Neural cell (in vitro differentiated cells): ENCODE data around the gene SET. TPM values are rescaled to one million over a fixed set of nuclear protein-coding genes. Genes with fewer than 3 reads are reported as not detected.

Experiments used
- H2AFZ ChIP-seq: fragments of 200-600, 300-800 bp; sonication (generic), shearing (Covaris generic); 2 replicates; pipeline ENCODE4 v1.6.0; 2014; ENCODE audit warnings: low read depth, mild to moderate bottlenecking, antibody characterized with exemption, low read length, moderate library complexity
- H3F3A ChIP-seq: fragments of 200-600 bp; shearing (Covaris generic); 2 replicates; pipeline ENCODE4 v1.6.1; 2016; ENCODE audit warnings: mild to moderate bottlenecking, moderate library complexity, mixed read lengths, antibody characterized with exemption, low read length; ENCODE audit not compliant: insufficient read depth, poor library complexity, severe bottlenecking
- H3K27ac ChIP-seq: fragments of 200-600, 300-800 bp; sonication (generic), shearing (Covaris generic); 2 replicates; pipeline ENCODE4 v1.5.1; 2014; ENCODE audit warnings: mild to moderate bottlenecking, low read length, moderate library complexity
- H3K27me3 ChIP-seq: fragments of 300-800, 200-600 bp; sonication (generic), shearing (Covaris generic); 2 replicates; pipeline ENCODE4 v1.6.0; 2014; ENCODE audit warnings: mild to moderate bottlenecking, low read depth, low read length, moderate library complexity; ENCODE audit not compliant: insufficient read depth
- H3K36me3 ChIP-seq: fragments of 300-800, 200-600 bp; sonication (generic), shearing (Covaris generic); 2 replicates; pipeline ENCODE4 v1.5.1; 2014; ENCODE audit warnings: mild to moderate bottlenecking, antibody characterized with exemption, low read length, moderate library complexity; ENCODE audit not compliant: insufficient read depth
- H3K4me2 ChIP-seq: fragments of 300-800, 200-600 bp; sonication (generic), shearing (Covaris generic); 2 replicates; pipeline ENCODE4 v1.6.0; 2014; ENCODE audit warnings: mild to moderate bottlenecking, low read length
- H3K4me3 ChIP-seq: fragments of 300-800, 200-600 bp; sonication (generic), shearing (Covaris generic); 2 replicates; pipeline ENCODE4 v1.5.1; 2014; ENCODE audit warnings: mild to moderate bottlenecking, low read length, moderate library complexity
- H3K79me2 ChIP-seq: fragments of 200-600 bp; shearing (Covaris generic); replicated peaks from 2 replicates; pipeline ENCODE4 v1.6.0; 2014; ENCODE audit warnings: mild to moderate bottlenecking, low read length, moderate library complexity; ENCODE audit not compliant: insufficient read depth
- H3K9ac ChIP-seq: fragments of 300-800, 200-600 bp; sonication (generic), shearing (Covaris generic); 2 replicates; pipeline ENCODE4 v1.6.1; 2016; ENCODE audit warnings: mild to moderate bottlenecking, low read length, mixed read lengths
- H3K9me2 ChIP-seq: fragments of 200-600 bp; shearing (Covaris generic); 2 replicates; pipeline ENCODE4 v1.6.1; 2016; ENCODE audit warnings: mild to moderate bottlenecking, low read length, mixed read lengths; ENCODE audit not compliant: insufficient read depth
- H3K9me3 ChIP-seq: fragments of 200-600, 300-800 bp; sonication (generic), shearing (Covaris generic); 2 replicates; pipeline ENCODE4 v1.6.1; 2016; ENCODE audit warnings: mild to moderate bottlenecking, mixed run types, low read length, moderate library complexity, mixed read lengths
- H4K20me1 ChIP-seq: fragments of 200-600 bp; shearing (Covaris generic); 2 replicates; pipeline ENCODE4 v1.6.1; 2016; ENCODE audit warnings: mild to moderate bottlenecking, mixed run types; ENCODE audit not compliant: insufficient read depth
- CTCF ChIP-seq: fragments of 450-650 bp; IDR thresholded peaks from 2 replicates; pipeline ENCODE4 v1.5.1; 2014; ENCODE audit warnings: antibody characterized with exemption, mild to moderate bottlenecking, moderate library complexity; ENCODE audit not compliant: poor library complexity, severe bottlenecking
- EP300 ChIP-seq: fragments of 450-650 bp; conservative IDR thresholded peaks from 2 replicates; pipeline ENCODE4 v1.6.1; 2014; ENCODE audit warnings: antibody characterized with exemption, mild to moderate bottlenecking, moderate library complexity; ENCODE audit not compliant: poor library complexity, severe bottlenecking
- EZH2 ChIP-seq: fragments of 200-600, 300-800 bp; shearing (Covaris generic), sonication (generic); IDR thresholded peaks from 2 replicates; pipeline ENCODE4 v1.6.1; 2014; ENCODE audit warnings: antibody characterized with exemption, low read length, borderline replicate concordance, mild to moderate bottlenecking; ENCODE audit not compliant: insufficient read depth, poor library complexity, severe bottlenecking
- MXI1 ChIP-seq: fragments of 450-650 bp; conservative IDR thresholded peaks from 2 replicates; pipeline ENCODE4 v1.6.1; 2014; ENCODE audit warnings: antibody characterized with exemption, mild to moderate bottlenecking; ENCODE audit not compliant: poor library complexity, severe bottlenecking
- POLR2AphosphoS5 ChIP-seq: IDR thresholded peaks from 2 replicates; pipeline ENCODE4 v1.6.1; 2012
- RAD21 ChIP-seq: fragments of 450-650 bp; conservative IDR thresholded peaks from 2 replicates; pipeline ENCODE4 v1.6.1; 2014; ENCODE audit warnings: antibody characterized with exemption, mild to moderate bottlenecking, moderate library complexity
- REST ChIP-seq: IDR thresholded peaks from 2 replicates; pipeline ENCODE4 v1.6.1; 2012; ENCODE audit warnings: borderline replicate concordance
- SMC3 ChIP-seq: fragments of 450-650 bp; conservative IDR thresholded peaks from 2 replicates; pipeline ENCODE4 v1.6.1; 2014; ENCODE audit warnings: antibody characterized with exemption, mild to moderate bottlenecking, moderate library complexity; ENCODE audit not compliant: poor library complexity
- TAF1 ChIP-seq: IDR thresholded peaks from 2 replicates; pipeline ENCODE4 v1.6.1; 2012; ENCODE audit warnings: low read depth
- polyA plus RNA-seq: library from polyadenylated mRNA; depleted of rRNA; stranded (reverse); fragments of >200 nt; gene quantifications from 2 replicates; pipeline ENCODE4 v1.2.3, GENCODE V29; 2014

Gene SET
- polyA plus RNA-seq, 1 donor from 2014 or later = 855 TPM

- Histone ChIP-seq H3K36me3 (no peaks in the 10 kb centered on the region), H4K20me1 (no peaks in the 10 kb centered on the region), H3K27me3 (no peaks in the 10 kb centered on the region), H3K9me3 (no peaks in the 10 kb centered on the region), H3K9ac (no peak overlapping the region), H3K4me3 (no peak overlapping the region), H3K27ac (no peak overlapping the region), H3F3A (no peaks in the 10 kb centered on the region), H3K4me2 (no peak overlapping the region), H2AFZ (no peak overlapping the region), H3K9me2 (no peaks in the 10 kb centered on the region), H3K79me2 (no peaks in the 10 kb centered on the region)
- TF ChIP-seq TAF1 (no peak), POLR2AphosphoS5 (no peak), CTCF (no peak), REST (no peak), EZH2 (no peak), EP300 (no peak), SMC3 (no peak), RAD21 (no peak)
Observed at GRCh38 chr9:128675382-128675781, 13.6 kb upstream of the SET start.

- no peaks in the 10 kb centered on the region for H4K20me1 ChIP-seq
- TF ChIP-seq TAF1 (no peak), EP300 (no peak), CTCF (no peak), REST (no peak), RAD21 (no peak), SMC3 (no peak), MXI1 (no peak), EZH2 (no peak), POLR2AphosphoS5 (no peak)
- H3K79me2 ChIP-seq = no peaks in the 10 kb centered on the region
- H3K27me3 ChIP-seq = no peaks in the 10 kb centered on the region
- no peaks in the 10 kb centered on the region for H3F3A ChIP-seq
- H3K4me2 ChIP-seq = no peak overlapping the region
- H3K4me3 ChIP-seq = no peak overlapping the region
- no peaks in the 10 kb centered on the region for H3K36me3 ChIP-seq
- H3K27ac ChIP-seq = no peak overlapping the region
- no peaks in the 10 kb centered on the region for H3K9me2 ChIP-seq
- no peak overlapping the region for H3K9ac ChIP-seq
- no peak overlapping the region for H2AFZ ChIP-seq
- no peaks in the 10 kb centered on the region for H3K9me3 ChIP-seq
Observed at GRCh38 chr9:128677794-128678193, 11.2 kb upstream of the SET start.
